GM18861 (cell line): ENCODE measurements around the gene B3GALT4.
"Not testable (repeated sequence)": the region's sequence is repeated elsewhere in the genome, so short reads cannot be mapped to it uniquely, and the experiment has no call there.

Source experiments
- ATAC-seq: cut with Tn5 transposase; IDR thresholded peaks from one replicate; pipeline ENCODE4 v1.9.1; 2021; ENCODE audit not compliant: unreplicated experiment

Gene B3GALT4

GRCh38 chr6:33276864-33277662 lies at the start of gene B3GALT4:
B3GALT4 (plus strand) TSS chr6:33277123; CDS start chr6:33277420, 297 bp downstream.
- peak; percentile 32 for ATAC-seq

- ATAC-seq = no peak
These were observed 41.7 kb upstream of the B3GALT4 start for GRCh38 chr6:33235221-33235634.

GRCh38 chr6:33236328-33236727 lies 40.6 kb upstream of the B3GALT4 start:
- no peak for ATAC-seq

GRCh38 chr6:33236852-33237251 lies 40.1 kb upstream of the B3GALT4 start:
- ATAC-seq = no peak

GRCh38 chr6:33237741-33238140 lies 39.2 kb upstream of the B3GALT4 start:
- ATAC-seq = no peak

- no peak for ATAC-seq
These were observed 35.0 kb upstream of the B3GALT4 start for GRCh38 chr6:33241968-33242367.

GRCh38 chr6:33243476-33243875 lies 33.4 kb upstream of the B3GALT4 start:
- no peak for ATAC-seq

GRCh38 chr6:33247977-33248642 lies 28.8 kb upstream of the B3GALT4 start:
- ATAC-seq = peak; percentile 42

GRCh38 chr6:33248643-33248931 lies 28.3 kb upstream of the B3GALT4 start:
- ATAC-seq = peak; percentile 1

GRCh38 chr6:33248932-33249731 lies 27.8 kb upstream of the B3GALT4 start:
- ATAC-seq = peak; percentile 85

GRCh38 chr6:33249732-33250630 lies 26.9 kb upstream of the B3GALT4 start:
- no peak for ATAC-seq

GRCh38 chr6:33250731-33251130 lies 26.2 kb upstream of the B3GALT4 start:
- no peak for ATAC-seq

GRCh38 chr6:33251395-33252012 lies 25.4 kb upstream of the B3GALT4 start:
- ATAC-seq = no peak

- ATAC-seq = no peak
These were observed 24.2 kb upstream of the B3GALT4 start for GRCh38 chr6:33252759-33253158.

- no peak for ATAC-seq
These were observed 22.3 kb upstream of the B3GALT4 start for GRCh38 chr6:33254591-33254990.

GRCh38 chr6:33259032-33259431 lies 17.9 kb upstream of the B3GALT4 start:
- ATAC-seq = no peak

- ATAC-seq = not testable (repeated sequence)
These were observed 14.4 kb upstream of the B3GALT4 start for GRCh38 chr6:33262490-33262889.

GRCh38 chr6:33264015-33264414 lies 12.9 kb upstream of the B3GALT4 start:
- ATAC-seq = no peak

- ATAC-seq = no peak
These were observed 5.8 kb upstream of the B3GALT4 start for GRCh38 chr6:33271117-33271467.
